Caco-2 (cell line): Measurements from ENCODE around the gene LPAR2. TPM values are rescaled to one million over a fixed set of nuclear protein-coding genes. Genes with fewer than 3 reads are reported as not detected.
"Not testable (repeated sequence)": the region's sequence is repeated elsewhere in the genome, so short reads cannot be mapped to it uniquely, and the experiment has no call there.

Experiments used
- BruUV-seq: library from RNA; stranded (reverse); fragments of 400-500 nt; replicated peaks from 2 replicates; lab custom pipeline; 2021; lab: Mats Ljungman, UMichigan
- CTCF ChIA-PET: fragments of 300-600 bp; sonication (Branson Sonifier 250); formaldehyde crosslinking; loops from one replicate; lab custom pipeline; 2022; ENCODE audit warnings: antibody characterized with exemption; lab: Charles Lee
- POLR2A ChIA-PET: fragments of 300-600 bp; sonication (Branson Sonifier 250); formaldehyde crosslinking; loops from one replicate; lab custom pipeline; 2022; ENCODE audit warnings: antibody characterized with exemption; lab: Charles Lee
- DNase-seq, 2 experiments: peaks; one replicate each; pipeline versions ENCODE4 v3.0.0 to v3.0.0-alpha.2; 2020 to 2022
- H3K27me3 ChIP-seq: replicated peaks from 2 replicates; pipeline ENCODE4 v1.6.0; 2011; ENCODE audit warnings: low read length; ENCODE audit not compliant: control insufficient read depth, insufficient read depth
- H3K36me3 ChIP-seq: 2 replicates; pipeline ENCODE4 v1.5.1; 2011; ENCODE audit warnings: low read length; ENCODE audit not compliant: control insufficient read depth, insufficient read depth
- H3K4me1 ChIP-seq: fragments of 250-450 bp; sonication (Bioruptor Pico); 2 replicates; pipeline ENCODE4 v1.5.1; 2020; ENCODE audit warnings: mild to moderate bottlenecking
- H3K4me3 ChIP-seq: 2 replicates; pipeline ENCODE4 v1.5.1; 2011; ENCODE audit warnings: low read depth, mild to moderate bottlenecking, control low read depth, low read length
- H3K9me3 ChIP-seq: fragments of 250-450 bp; sonication (Bioruptor Pico); 2 replicates; pipeline ENCODE4 v1.5.1; 2020; ENCODE audit warnings: mild to moderate bottlenecking, moderate library complexity
- H3K27ac Mint-ChIP-seq: one replicate; pipeline ENCODE4 v1.8.0; 2022; ENCODE audit warnings: mixed read lengths; ENCODE audit not compliant: unreplicated experiment
- H3K27me3 Mint-ChIP-seq: one replicate; pipeline ENCODE4 v1.8.0; 2022; ENCODE audit warnings: mixed read lengths; ENCODE audit not compliant: insufficient read depth, unreplicated experiment
- H3K36me3 Mint-ChIP-seq: one replicate; pipeline ENCODE4 v1.8.0; 2022; ENCODE audit warnings: mild to moderate bottlenecking, mixed read lengths; ENCODE audit not compliant: insufficient read depth, unreplicated experiment
- H3K4me1 Mint-ChIP-seq: one replicate; pipeline ENCODE4 v1.8.0; 2022; ENCODE audit warnings: low read depth, mixed read lengths; ENCODE audit not compliant: unreplicated experiment
- H3K4me3 Mint-ChIP-seq: one replicate; pipeline ENCODE4 v1.8.0; 2022; ENCODE audit warnings: mild to moderate bottlenecking, moderate library complexity, mixed read lengths; ENCODE audit not compliant: unreplicated experiment
- H3K9me3 Mint-ChIP-seq: one replicate; pipeline ENCODE4 v1.8.0; 2022; ENCODE audit warnings: mixed read lengths; ENCODE audit not compliant: unreplicated experiment
- CTCF ChIP-seq, 2 experiments: fragments of 200-600 bp in 1 of 2; IDR thresholded peaks; 1 replicate in 1 of 2; 2 replicates in 1 of 2; pipeline versions ENCODE4 v1.5.1 to v1.8.0; 2011 to 2022; ENCODE audit warnings: antibody characterized with exemption in 1 of 2, control low read depth in 1 of 2, inconsistent platforms in 1 of 2, low read depth in 1 of 2, low read length in 1 of 2, mild to moderate bottlenecking in 1 of 2, moderate library complexity in 1 of 2; ENCODE audit not compliant: insufficient read depth in 1 of 2, severe bottlenecking in 1 of 2, unreplicated experiment in 1 of 2
- intact Hi-C: fragments of 100-400 bp; cut with micrococcal nuclease; formaldehyde crosslinking; loops from one replicate; pipeline ENCODE4 v1.10.0; 2022; ENCODE audit not compliant: unreplicated experiment
- total RNA-seq: library from RNA; stranded (reverse); gene quantifications from 2 replicates; pipeline ENCODE4 v1.2.3, GENCODE V29; 2022

LPAR2 gene
- total RNA-seq, 1 experiment from 2014 or later = 29.3 TPM

- Mint-ChIP-seq H3K4me3 (no peak overlapping the region), H3K27me3 (no peaks in the 10 kb centered on the region), H3K4me1 (no peaks in the 10 kb centered on the region), H3K36me3 (peaks cover 66% of the 10 kb centered on the region), H3K9me3 (peaks cover 6% of the 10 kb centered on the region), H3K27ac (no peak overlapping the region)
- ChIA-PET POLR2A (no interaction called here), CTCF (no interaction called here)
- intact Hi-C loops = no loop called here
- no TSS peak for BruUV-seq
- peaks cover 9% of the 10 kb centered on the region for H3K4me1 ChIP-seq
- TF ChIP-seq CTCF (IDR thresholded peaks at IDR 0.05; ENCODE audit: insufficient read depth in 1 of 2, low read depth in 1 of 2, low read length in 1 of 2, severe bottlenecking in 1 of 2, unreplicated experiment in 1 of 2) = no peak
- no peaks in the 10 kb centered on the region for H3K27me3 ChIP-seq
- H3K4me3 ChIP-seq = no peak overlapping the region
- peaks cover 17% of the 10 kb centered on the region; the same call in 1 of the 2 replicates for H3K9me3 ChIP-seq
- no peak for DNase-seq
- H3K36me3 ChIP-seq = no peaks in the 10 kb centered on the region; the same call in none of the 2 replicates
Measured at GRCh38 chr19:19672816-19673215, 44.8 kb upstream of the LPAR2 start.

DNA sequence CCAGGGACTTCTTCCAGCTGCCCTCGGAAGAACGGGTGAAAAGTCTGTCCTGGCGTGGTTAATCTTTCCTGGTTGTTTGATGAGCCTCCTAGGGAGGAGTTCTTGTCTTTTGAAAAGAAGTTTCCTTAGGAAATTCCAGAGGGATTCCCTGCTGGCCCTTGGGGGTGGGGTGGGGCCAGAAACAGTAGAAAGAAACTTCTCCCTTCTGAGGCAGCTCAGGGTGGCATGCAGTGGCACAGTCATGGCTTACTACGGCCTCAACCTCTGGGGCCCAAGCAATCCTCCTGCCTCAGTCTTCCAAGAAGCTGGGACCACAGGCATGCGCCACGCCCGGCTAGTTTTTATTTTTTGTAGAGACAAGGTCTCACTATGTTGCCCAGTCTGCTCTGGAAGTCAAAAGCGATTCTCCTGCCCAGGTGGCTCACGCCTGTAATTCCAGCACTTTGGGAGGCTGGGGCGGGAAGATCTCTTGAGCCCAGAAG lies 42.1 kb upstream of the LPAR2 start:
- H3K36me3 Mint-ChIP-seq = peaks cover 45% of the 10 kb centered on the region
- peaks cover 9% of the 10 kb centered on the region for H3K4me1 ChIP-seq
- intact Hi-C loops = no loop called here
- CTCF ChIA-PET = no interaction called here
- no peaks in the 10 kb centered on the region for H3K27me3 ChIP-seq
- H3K9me3 ChIP-seq = no peaks in the 10 kb centered on the region
- POLR2A ChIA-PET = no interaction called here
- TF ChIP-seq CTCF (IDR thresholded peaks at IDR 0.05; ENCODE audit: insufficient read depth in 1 of 2, low read depth in 1 of 2, low read length in 1 of 2, severe bottlenecking in 1 of 2, unreplicated experiment in 1 of 2) = no peak
- H3K4me3 Mint-ChIP-seq = peak overlapping the region; percentile 76
- peak overlapping the region; percentile 88 for H3K27ac Mint-ChIP-seq
- no peaks in the 10 kb centered on the region for H3K4me1 Mint-ChIP-seq
- BruUV-seq = no TSS peak
- H3K27me3 Mint-ChIP-seq = no peaks in the 10 kb centered on the region
- H3K9me3 Mint-ChIP-seq = no peaks in the 10 kb centered on the region
- DNase-seq = no peak
- no peaks in the 10 kb centered on the region; the same call in 1 of the 2 replicates for H3K36me3 ChIP-seq
- peak overlapping the region; percentile 86 for H3K4me3 ChIP-seq

GRCh38 chr19:19668230-19669012 lies 40.4 kb upstream of the LPAR2 start, which contains the start of gene ZNF101:
ZNF101 (plus strand) TSS chr19:19668839; CDS start chr19:19668964, 125 bp downstream.
- Mint-ChIP-seq H3K36me3 (peaks cover 38% of the 10 kb centered on the region), H3K27me3 (no peaks in the 10 kb centered on the region), H3K9me3 (no peaks in the 10 kb centered on the region), H3K4me3 (peak within 1 kb of the TSS; percentile 76), H3K4me1 (no peaks in the 10 kb centered on the region), H3K27ac (peak within 1 kb of the TSS; percentile 88)
- Histone ChIP-seq H3K9me3 (no peaks in the 10 kb centered on the region), H3K4me3 (peak within 1 kb of the TSS; percentile 86), H3K27me3 (no peaks in the 10 kb centered on the region), H3K36me3 (no peaks in the 10 kb centered on the region; the same call in 1 of the 2 replicates), H3K4me1 (peaks cover 9% of the 10 kb centered on the region)
- intact Hi-C loops = loop anchor here (1.0 to 10.0 kb wide), 2 partner anchors 108 to 196 kb away; partner anchors contain the start of gene ZNF253
- no peak for TF ChIP-seq CTCF (IDR thresholded peaks at IDR 0.05; ENCODE audit: insufficient read depth in 1 of 2, low read depth in 1 of 2, low read length in 1 of 2, severe bottlenecking in 1 of 2, unreplicated experiment in 1 of 2)
- ChIA-PET POLR2A (interaction anchor here (0.6 to 1.0 kb wide), 3 partner anchors 108 to 198 kb away, joined by 4 to 5 read pairs (median 4); partner anchors contain the start of gene ZNF253), CTCF (interaction anchor here (1.2 kb wide), 1 partner anchor 108 kb away, joined by 3 read pairs; no protein-coding TSS in a partner anchor)
- peak; percentile 94 to 95 for DNase-seq
- BruUV-seq = no TSS peak

GRCh38 chr19:19665420-19665948 lies 37.5 kb upstream of the LPAR2 start:
- H3K27ac Mint-ChIP-seq, H3K36me3 ChIP-seq, H3K4me3 Mint-ChIP-seq, H3K9me3 Mint-ChIP-seq, BruUV-seq, H3K9me3 ChIP-seq, DNase-seq, H3K27me3 ChIP-seq, H3K4me3 ChIP-seq, H3K4me1 Mint-ChIP-seq, CTCF ChIA-PET, H3K27me3 Mint-ChIP-seq, H3K4me1 ChIP-seq: not testable (repeated sequence)
- H3K36me3 Mint-ChIP-seq = peaks cover 24% of the 10 kb centered on the region
- POLR2A ChIA-PET = interaction anchor here (0.7 kb wide), 1 partner anchor 248 kb away, joined by 3 read pairs; no protein-coding TSS in a partner anchor
- intact Hi-C loops = loop anchor here (10.0 kb wide), 1 partner anchor 199 kb away; the partner anchor contains the start of gene ZNF253
